ENCODE measurements around the gene PIGC.

PIGC gene

DNA sequence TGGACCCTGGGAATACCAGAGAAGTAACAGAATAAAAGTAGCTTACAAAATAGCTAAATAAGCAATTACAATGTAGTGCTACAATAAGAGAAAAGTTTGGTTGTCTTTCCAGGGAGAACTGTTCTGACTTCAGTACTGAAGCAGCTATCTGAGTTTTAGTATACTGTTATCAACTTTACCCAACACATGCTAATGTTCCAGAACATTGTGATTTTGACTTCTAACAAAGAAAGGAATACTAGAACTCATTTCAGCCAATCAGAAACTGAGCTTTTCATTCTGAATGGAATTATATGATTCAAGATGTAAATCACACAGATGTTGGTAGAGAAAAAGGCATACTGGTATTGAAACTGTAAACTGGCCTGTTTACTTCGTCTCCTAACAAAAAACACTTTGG lies 23.5 kb downstream of the PIGC start, which contains the start of gene C1orf105:
C1orf105 (plus strand) TSS at position 301 of the 400 bp plus-strand sequence. CDS start 201 bp downstream, outside the sequence.
- H3K9ac ChIP-seq (ENCODE audit: low read depth in 1 of 2, low read length in 2 of 2) = no peak within 1 kb of the TSS
- no peak within 1 kb of the TSS for H3K4me3 ChIP-seq (ENCODE audit: low read length in 2 of 2)
- H3K36me3 ChIP-seq (ENCODE audit: control insufficient read depth in 2 of 2, insufficient read depth in 2 of 2, low read length in 2 of 2) = no peaks in the 10 kb centered on the region
- H3K9me3 ChIP-seq (ENCODE audit: control insufficient read depth in 2 of 2, low read length in 2 of 2) = no peaks in the 10 kb centered on the region
- H3K27ac ChIP-seq (ENCODE audit: low read depth in 2 of 2, low read length in 2 of 2) = no peak within 1 kb of the TSS
- no peaks in the 10 kb centered on the region for H3K27me3 ChIP-seq (ENCODE audit: control insufficient read depth in 2 of 2, insufficient read depth in 2 of 2, low read length in 2 of 2)
- no peaks in the 10 kb centered on the region for H3K4me1 ChIP-seq (ENCODE audit: control insufficient read depth in 2 of 2, insufficient read depth in 2 of 2, low read length in 2 of 2)

DNA sequence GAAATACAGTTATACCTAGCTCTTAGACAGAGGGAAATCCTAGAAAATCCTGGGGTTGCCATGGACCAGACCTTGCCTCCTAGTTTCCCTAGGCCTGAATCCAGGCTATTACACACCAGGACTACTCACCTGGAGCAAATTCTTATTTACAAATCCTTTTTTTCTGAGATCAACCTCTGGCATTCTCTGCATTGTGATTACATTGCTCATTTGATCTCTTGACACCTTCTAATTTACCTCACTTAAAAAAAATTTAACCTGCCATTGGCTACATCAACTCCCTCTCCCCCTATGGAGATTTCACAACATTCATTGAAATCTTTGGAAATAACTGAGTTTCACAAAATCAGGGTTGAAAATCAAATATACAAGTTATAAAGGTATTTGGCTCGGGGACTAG lies 26.3 kb downstream of the PIGC start:
- Histone ChIP-seq H3K9ac (ENCODE audit: low read depth in 1 of 2, low read length in 2 of 2) (no peak overlapping the region), H3K36me3 (ENCODE audit: control insufficient read depth in 2 of 2, insufficient read depth in 2 of 2, low read length in 2 of 2) (no peaks in the 10 kb centered on the region), H3K27ac (ENCODE audit: low read depth in 2 of 2, low read length in 2 of 2) (no peak overlapping the region), H3K4me3 (ENCODE audit: low read length in 2 of 2) (no peak overlapping the region), H3K4me1 (ENCODE audit: control insufficient read depth in 2 of 2, insufficient read depth in 2 of 2, low read length in 2 of 2) (no peaks in the 10 kb centered on the region), H3K27me3 (ENCODE audit: control insufficient read depth in 2 of 2, insufficient read depth in 2 of 2, low read length in 2 of 2) (no peaks in the 10 kb centered on the region), H3K9me3 (ENCODE audit: control insufficient read depth in 2 of 2, low read length in 2 of 2) (no peaks in the 10 kb centered on the region)

GRCh38 chr1:172416496-172417035 lies 27.3 kb downstream of the PIGC start:
- H3K9ac ChIP-seq (ENCODE audit: low read depth in 1 of 2, low read length in 2 of 2) = no peak overlapping the region
- no peaks in the 10 kb centered on the region for H3K9me3 ChIP-seq (ENCODE audit: control insufficient read depth in 2 of 2, low read length in 2 of 2)
- H3K27me3 ChIP-seq (ENCODE audit: control insufficient read depth in 2 of 2, insufficient read depth in 2 of 2, low read length in 2 of 2) = no peaks in the 10 kb centered on the region
- no peak overlapping the region for H3K27ac ChIP-seq (ENCODE audit: low read depth in 2 of 2, low read length in 2 of 2)
- H3K36me3 ChIP-seq (ENCODE audit: control insufficient read depth in 2 of 2, insufficient read depth in 2 of 2, low read length in 2 of 2) = no peaks in the 10 kb centered on the region
- no peaks in the 10 kb centered on the region for H3K4me1 ChIP-seq (ENCODE audit: control insufficient read depth in 2 of 2, insufficient read depth in 2 of 2, low read length in 2 of 2)
- H3K4me3 ChIP-seq (ENCODE audit: low read length in 2 of 2) = no peak overlapping the region

- H3K4me1 ChIP-seq (ENCODE audit: control insufficient read depth in 2 of 2, insufficient read depth in 2 of 2, low read length in 2 of 2) = no peaks in the 10 kb centered on the region
- no peak overlapping the region for H3K4me3 ChIP-seq (ENCODE audit: low read length in 2 of 2)
- H3K36me3 ChIP-seq (ENCODE audit: control insufficient read depth in 2 of 2, insufficient read depth in 2 of 2, low read length in 2 of 2) = no peaks in the 10 kb centered on the region
- H3K9me3 ChIP-seq (ENCODE audit: control insufficient read depth in 2 of 2, low read length in 2 of 2) = no peaks in the 10 kb centered on the region
- H3K27me3 ChIP-seq (ENCODE audit: control insufficient read depth in 2 of 2, insufficient read depth in 2 of 2, low read length in 2 of 2) = no peaks in the 10 kb centered on the region
- no peak overlapping the region for H3K27ac ChIP-seq (ENCODE audit: low read depth in 2 of 2, low read length in 2 of 2)
- no peak overlapping the region for H3K9ac ChIP-seq (ENCODE audit: low read depth in 1 of 2, low read length in 2 of 2)
Observed at GRCh38 chr1:172414331-172414730, 29.5 kb downstream of the PIGC start.

GRCh38 chr1:172411791-172412338 lies 32.0 kb downstream of the PIGC start:
- no peaks in the 10 kb centered on the region for H3K27me3 ChIP-seq (ENCODE audit: control insufficient read depth in 2 of 2, insufficient read depth in 2 of 2, low read length in 2 of 2)
- H3K9ac ChIP-seq (ENCODE audit: low read depth in 1 of 2, low read length in 2 of 2) = no peak overlapping the region
- no peak overlapping the region for H3K27ac ChIP-seq (ENCODE audit: low read depth in 2 of 2, low read length in 2 of 2)
- no peaks in the 10 kb centered on the region for H3K9me3 ChIP-seq (ENCODE audit: control insufficient read depth in 2 of 2, low read length in 2 of 2)
- no peak overlapping the region for H3K4me3 ChIP-seq (ENCODE audit: low read length in 2 of 2)
- no peaks in the 10 kb centered on the region for H3K4me1 ChIP-seq (ENCODE audit: control insufficient read depth in 2 of 2, insufficient read depth in 2 of 2, low read length in 2 of 2)
- H3K36me3 ChIP-seq (ENCODE audit: control insufficient read depth in 2 of 2, insufficient read depth in 2 of 2, low read length in 2 of 2) = no peaks in the 10 kb centered on the region

- Histone ChIP-seq H3K9ac (ENCODE audit: low read depth in 1 of 2, low read length in 2 of 2) (no peak overlapping the region), H3K4me1 (ENCODE audit: control insufficient read depth in 2 of 2, insufficient read depth in 2 of 2, low read length in 2 of 2) (no peaks in the 10 kb centered on the region), H3K27me3 (ENCODE audit: control insufficient read depth in 2 of 2, insufficient read depth in 2 of 2, low read length in 2 of 2) (no peaks in the 10 kb centered on the region), H3K27ac (ENCODE audit: low read depth in 2 of 2, low read length in 2 of 2) (no peak overlapping the region), H3K36me3 (ENCODE audit: control insufficient read depth in 2 of 2, insufficient read depth in 2 of 2, low read length in 2 of 2) (no peaks in the 10 kb centered on the region), H3K4me3 (ENCODE audit: low read length in 2 of 2) (no peak overlapping the region), H3K9me3 (ENCODE audit: control insufficient read depth in 2 of 2, low read length in 2 of 2) (no peaks in the 10 kb centered on the region)
Observed at GRCh38 chr1:172410027-172410426, 33.8 kb downstream of the PIGC start.

DNA sequence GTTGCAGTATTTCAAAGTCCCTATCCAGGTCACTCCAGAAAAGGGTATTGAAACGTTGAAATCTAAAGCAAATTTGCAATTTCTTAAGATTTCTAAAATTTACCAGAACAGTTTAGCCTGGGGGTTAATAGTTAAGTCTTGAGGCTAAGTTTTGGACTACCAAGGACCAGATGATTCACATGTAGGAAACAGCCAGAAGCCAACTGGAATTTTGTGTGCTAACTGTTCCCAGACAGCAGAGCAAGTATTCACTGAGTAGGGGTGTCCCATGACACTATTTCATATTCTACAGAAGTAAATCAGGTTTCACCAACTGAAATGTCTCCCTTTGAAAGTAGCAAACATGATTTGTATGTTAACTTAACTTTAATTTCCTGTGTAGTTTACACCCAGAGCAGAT lies 34.9 kb downstream of the PIGC start:
- H3K9me3 ChIP-seq (ENCODE audit: control insufficient read depth in 2 of 2, low read length in 2 of 2) = no peaks in the 10 kb centered on the region
- no peaks in the 10 kb centered on the region for H3K27me3 ChIP-seq (ENCODE audit: control insufficient read depth in 2 of 2, insufficient read depth in 2 of 2, low read length in 2 of 2)
- no peaks in the 10 kb centered on the region for H3K36me3 ChIP-seq (ENCODE audit: control insufficient read depth in 2 of 2, insufficient read depth in 2 of 2, low read length in 2 of 2)
- no peak overlapping the region for H3K27ac ChIP-seq (ENCODE audit: low read depth in 2 of 2, low read length in 2 of 2)
- no peak overlapping the region for H3K4me3 ChIP-seq (ENCODE audit: low read length in 2 of 2)
- H3K4me1 ChIP-seq (ENCODE audit: control insufficient read depth in 2 of 2, insufficient read depth in 2 of 2, low read length in 2 of 2) = no peaks in the 10 kb centered on the region
- H3K9ac ChIP-seq (ENCODE audit: low read depth in 1 of 2, low read length in 2 of 2) = no peak overlapping the region

DNA sequence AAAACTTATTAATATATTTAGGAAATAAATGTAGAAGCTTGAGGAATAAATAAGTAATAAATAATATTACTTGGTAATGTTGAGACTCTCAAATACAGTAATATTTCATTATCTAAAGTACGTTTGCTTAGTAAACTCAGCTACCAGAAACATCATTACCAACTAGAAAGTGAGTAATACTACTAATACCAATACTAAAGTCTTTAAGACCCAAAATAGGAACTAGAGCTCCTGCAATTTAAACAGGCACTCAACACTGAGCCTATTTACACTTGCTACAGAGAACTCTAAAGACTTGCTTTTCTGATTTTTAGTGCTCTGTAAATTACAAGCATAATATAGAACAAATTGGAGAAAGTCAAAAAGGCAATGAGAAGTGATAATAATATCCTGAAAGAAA lies 36.9 kb downstream of the PIGC start:
- Histone ChIP-seq H3K9ac (ENCODE audit: low read depth in 1 of 2, low read length in 2 of 2) (no peak overlapping the region), H3K4me3 (ENCODE audit: low read length in 2 of 2) (no peak overlapping the region), H3K27ac (ENCODE audit: low read depth in 2 of 2, low read length in 2 of 2) (no peak overlapping the region), H3K9me3 (ENCODE audit: control insufficient read depth in 2 of 2, low read length in 2 of 2) (no peaks in the 10 kb centered on the region), H3K36me3 (ENCODE audit: control insufficient read depth in 2 of 2, insufficient read depth in 2 of 2, low read length in 2 of 2) (no peaks in the 10 kb centered on the region), H3K27me3 (ENCODE audit: control insufficient read depth in 2 of 2, insufficient read depth in 2 of 2, low read length in 2 of 2) (no peaks in the 10 kb centered on the region), H3K4me1 (ENCODE audit: control insufficient read depth in 2 of 2, insufficient read depth in 2 of 2, low read length in 2 of 2) (no peaks in the 10 kb centered on the region)

DNA sequence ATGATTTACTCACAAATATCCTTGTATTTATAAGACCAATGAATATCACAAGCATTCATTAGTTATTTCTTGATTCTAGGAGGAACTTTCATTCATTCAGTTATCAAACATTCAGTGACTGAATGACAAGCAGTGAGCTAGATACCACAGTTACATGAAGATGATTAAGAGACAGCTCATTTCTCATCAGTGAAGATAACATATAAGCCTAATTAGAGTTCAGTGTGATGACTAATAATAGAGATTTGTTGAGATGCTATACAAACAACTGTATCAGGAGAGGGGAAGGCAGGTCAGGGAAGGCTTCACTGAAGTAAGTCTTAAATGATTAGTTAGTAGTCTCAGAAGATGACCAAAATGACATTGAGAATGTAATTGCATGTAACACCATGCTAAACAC lies 38.0 kb downstream of the PIGC start:
- H3K4me1 ChIP-seq (ENCODE audit: control insufficient read depth in 2 of 2, insufficient read depth in 2 of 2, low read length in 2 of 2) = no peaks in the 10 kb centered on the region
- H3K36me3 ChIP-seq (ENCODE audit: control insufficient read depth in 2 of 2, insufficient read depth in 2 of 2, low read length in 2 of 2) = no peaks in the 10 kb centered on the region
- H3K27me3 ChIP-seq (ENCODE audit: control insufficient read depth in 2 of 2, insufficient read depth in 2 of 2, low read length in 2 of 2) = no peaks in the 10 kb centered on the region
- H3K9me3 ChIP-seq (ENCODE audit: control insufficient read depth in 2 of 2, low read length in 2 of 2) = no peaks in the 10 kb centered on the region
- H3K9ac ChIP-seq (ENCODE audit: low read depth in 1 of 2, low read length in 2 of 2) = no peak overlapping the region
- no peak overlapping the region for H3K4me3 ChIP-seq (ENCODE audit: low read length in 2 of 2)
- H3K27ac ChIP-seq (ENCODE audit: low read depth in 2 of 2, low read length in 2 of 2) = no peak overlapping the region

DNA sequence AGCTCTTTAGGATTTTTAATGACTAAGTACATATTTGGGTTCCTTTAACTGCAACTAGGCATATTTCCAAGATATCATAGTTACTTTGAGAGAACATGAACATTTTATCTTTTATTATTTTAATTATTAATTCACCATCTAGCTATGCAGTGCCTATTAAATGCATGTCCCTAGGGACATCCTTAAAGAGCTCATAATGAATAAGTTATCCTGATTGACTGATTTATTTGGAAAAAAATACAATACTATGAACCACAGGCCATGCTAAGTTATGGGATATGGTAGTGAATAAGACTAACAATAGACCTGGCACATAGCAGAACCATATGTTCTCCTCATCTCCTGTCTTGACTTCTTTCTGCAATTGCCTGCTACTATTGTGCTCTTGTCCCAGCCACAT lies 39.7 kb downstream of the PIGC start:
- H3K9ac ChIP-seq (ENCODE audit: low read depth in 1 of 2, low read length in 2 of 2) = no peak overlapping the region
- H3K36me3 ChIP-seq (ENCODE audit: control insufficient read depth in 2 of 2, insufficient read depth in 2 of 2, low read length in 2 of 2) = no peaks in the 10 kb centered on the region
- no peak overlapping the region for H3K4me3 ChIP-seq (ENCODE audit: low read length in 2 of 2)
- H3K4me1 ChIP-seq (ENCODE audit: control insufficient read depth in 2 of 2, insufficient read depth in 2 of 2, low read length in 2 of 2) = peaks cover 0 to 10% of the 10 kb centered on the region in 2 donors
- H3K9me3 ChIP-seq (ENCODE audit: control insufficient read depth in 2 of 2, low read length in 2 of 2) = no peaks in the 10 kb centered on the region
- no peaks in the 10 kb centered on the region for H3K27me3 ChIP-seq (ENCODE audit: control insufficient read depth in 2 of 2, insufficient read depth in 2 of 2, low read length in 2 of 2)
- no peak overlapping the region for H3K27ac ChIP-seq (ENCODE audit: low read depth in 2 of 2, low read length in 2 of 2)

Measured in mucosa of rectum (tissue), 2 donors.